GM10266 (cell line): ENCODE data around the gene RNF19B.

Experiments used
- DNase-seq: peaks from one replicate; pipeline ENCODE4 v3.0.0; 2012; ENCODE audit errors: extremely low spot score
- TF ChIP-seq, protein P1 (sequence below): IDR thresholded peaks from 2 replicates; pipeline ENCODE4 v1.5.1; 2012; ENCODE audit warnings: mild to moderate bottlenecking, low read depth; ENCODE audit not compliant: control insufficient read depth, insufficient read depth; ENCODE audit errors: missing control alignments

RNF19B gene

GRCh38 chr1:32891630-32892029 is 73.0 kb downstream of the RNF19B start:
- TF ChIP-seq, protein P1, sequence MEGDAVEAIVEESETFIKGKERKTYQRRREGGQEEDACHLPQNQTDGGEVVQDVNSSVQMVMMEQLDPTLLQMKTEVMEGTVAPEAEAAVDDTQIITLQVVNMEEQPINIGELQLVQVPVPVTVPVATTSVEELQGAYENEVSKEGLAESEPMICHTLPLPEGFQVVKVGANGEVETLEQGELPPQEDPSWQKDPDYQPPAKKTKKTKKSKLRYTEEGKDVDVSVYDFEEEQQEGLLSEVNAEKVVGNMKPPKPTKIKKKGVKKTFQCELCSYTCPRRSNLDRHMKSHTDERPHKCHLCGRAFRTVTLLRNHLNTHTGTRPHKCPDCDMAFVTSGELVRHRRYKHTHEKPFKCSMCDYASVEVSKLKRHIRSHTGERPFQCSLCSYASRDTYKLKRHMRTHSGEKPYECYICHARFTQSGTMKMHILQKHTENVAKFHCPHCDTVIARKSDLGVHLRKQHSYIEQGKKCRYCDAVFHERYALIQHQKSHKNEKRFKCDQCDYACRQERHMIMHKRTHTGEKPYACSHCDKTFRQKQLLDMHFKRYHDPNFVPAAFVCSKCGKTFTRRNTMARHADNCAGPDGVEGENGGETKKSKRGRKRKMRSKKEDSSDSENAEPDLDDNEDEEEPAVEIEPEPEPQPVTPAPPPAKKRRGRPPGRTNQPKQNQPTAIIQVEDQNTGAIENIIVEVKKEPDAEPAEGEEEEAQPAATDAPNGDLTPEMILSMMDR: no peak
- no peak for DNase-seq

- DNase-seq: no peak
- TF ChIP-seq, protein P1: no peak
These were observed 73.4 kb downstream of the RNF19B start for GRCh38 chr1:32891241-32891570.

- DNase-seq: no peak
- TF ChIP-seq, protein P1: no peak
These were observed 73.9 kb downstream of the RNF19B start for GRCh38 chr1:32890516-32891240.

- no peak for DNase-seq
- TF ChIP-seq, protein P1: no peak
These were observed 74.8 kb downstream of the RNF19B start for GRCh38 chr1:32889731-32890278.

DNA sequence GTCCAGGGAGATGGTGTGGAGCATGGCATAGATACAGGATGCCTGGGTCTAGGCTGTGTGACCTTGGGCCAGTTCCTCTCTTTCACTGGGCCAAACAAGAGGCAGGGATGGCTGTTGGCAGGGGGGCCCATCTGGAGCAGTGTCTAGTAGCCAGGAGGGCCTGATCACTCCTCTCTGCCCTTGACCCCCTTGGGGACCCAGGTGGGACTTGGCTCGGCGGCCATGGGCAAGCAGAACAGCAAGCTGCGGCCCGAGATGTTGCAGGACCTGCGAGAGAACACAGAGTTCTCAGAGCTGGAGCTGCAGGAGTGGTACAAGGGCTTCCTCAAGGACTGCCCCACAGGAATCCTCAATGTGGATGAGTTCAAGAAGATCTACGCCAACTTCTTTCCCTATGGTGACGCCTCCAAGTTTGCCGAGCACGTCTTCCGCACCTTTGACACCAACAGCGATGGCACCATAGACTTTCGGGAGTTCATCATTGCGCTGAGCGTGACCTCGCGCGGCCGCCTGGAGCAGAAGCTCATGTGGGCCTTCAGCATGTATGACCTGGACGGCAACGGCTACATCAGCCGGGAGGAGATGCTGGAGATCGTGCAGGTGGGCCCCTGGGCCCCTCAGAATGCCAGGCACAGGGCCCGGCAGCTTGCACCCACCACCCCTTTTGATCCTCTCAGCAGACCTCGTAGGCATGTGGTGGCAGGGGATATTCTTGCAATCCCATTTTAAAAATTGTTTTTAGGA is 75.8 kb downstream of the RNF19B start:
- no peak for DNase-seq
- TF ChIP-seq, protein P1: no peak

GRCh38 chr1:32888134-32888533 is 76.5 kb downstream of the RNF19B start:
- TF ChIP-seq, protein P1: no peak
- DNase-seq: no peak

GRCh38 chr1:32887623-32888022 is 77.0 kb downstream of the RNF19B start:
- no peak for DNase-seq
- TF ChIP-seq, protein P1: no peak
